Peyer's patch (tissue), 4 donors: ENCODE measurements around the gene CDK19.

Experiments
- POLR2A ChIP-seq, 2 donors: fragments of 450-650 bp; IDR thresholded peaks; one replicate each; pipeline ENCODE4 v1.5.1; 2017; ENCODE audit warnings: antibody characterized with exemption in 2 of 2, mild to moderate bottlenecking in 2 of 2, moderate library complexity in 2 of 2
- TF ChIP-seq, protein P1 (sequence below), 6 experiments: fragments of 450-650 bp in 4 of 6; fragments of 200-600 bp in 2 of 6; sonication (generic) in 1 of 6; IDR thresholded peaks; one replicate each; pipeline ENCODE4 v1.5.1; 2017 to 2019; ENCODE audit warnings: antibody characterized with exemption in 6 of 6, mild to moderate bottlenecking in 3 of 6, moderate library complexity in 1 of 6

DNA sequence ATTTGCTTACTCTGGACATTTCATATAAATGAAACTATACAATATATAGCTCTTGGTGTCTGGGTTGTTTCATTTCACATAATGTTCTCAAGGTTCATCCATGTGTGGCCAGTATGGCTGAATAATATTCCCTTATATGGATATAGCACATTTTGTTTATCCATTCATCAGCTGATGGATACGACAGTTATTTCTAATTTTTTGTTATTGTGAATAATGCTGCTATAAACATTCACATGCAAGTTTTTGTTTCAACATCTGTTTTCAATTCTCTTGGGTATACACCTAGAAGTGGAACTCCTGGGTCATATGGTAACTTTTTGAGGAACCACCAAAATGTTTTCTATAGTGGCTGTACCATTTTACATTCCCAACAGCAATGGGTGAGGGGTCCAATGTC lies 101.1 kb downstream of the CDK19 start:
- TF ChIP-seq, protein P1, sequence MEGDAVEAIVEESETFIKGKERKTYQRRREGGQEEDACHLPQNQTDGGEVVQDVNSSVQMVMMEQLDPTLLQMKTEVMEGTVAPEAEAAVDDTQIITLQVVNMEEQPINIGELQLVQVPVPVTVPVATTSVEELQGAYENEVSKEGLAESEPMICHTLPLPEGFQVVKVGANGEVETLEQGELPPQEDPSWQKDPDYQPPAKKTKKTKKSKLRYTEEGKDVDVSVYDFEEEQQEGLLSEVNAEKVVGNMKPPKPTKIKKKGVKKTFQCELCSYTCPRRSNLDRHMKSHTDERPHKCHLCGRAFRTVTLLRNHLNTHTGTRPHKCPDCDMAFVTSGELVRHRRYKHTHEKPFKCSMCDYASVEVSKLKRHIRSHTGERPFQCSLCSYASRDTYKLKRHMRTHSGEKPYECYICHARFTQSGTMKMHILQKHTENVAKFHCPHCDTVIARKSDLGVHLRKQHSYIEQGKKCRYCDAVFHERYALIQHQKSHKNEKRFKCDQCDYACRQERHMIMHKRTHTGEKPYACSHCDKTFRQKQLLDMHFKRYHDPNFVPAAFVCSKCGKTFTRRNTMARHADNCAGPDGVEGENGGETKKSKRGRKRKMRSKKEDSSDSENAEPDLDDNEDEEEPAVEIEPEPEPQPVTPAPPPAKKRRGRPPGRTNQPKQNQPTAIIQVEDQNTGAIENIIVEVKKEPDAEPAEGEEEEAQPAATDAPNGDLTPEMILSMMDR (IDR thresholded peaks at IDR 0.05): no peak
- TF ChIP-seq POLR2A (IDR thresholded peaks at IDR 0.05): no peak
